HG03175 (cell line): ENCODE results near the gene ATP6V0B.

Source experiments
- ATAC-seq: cut with Tn5 transposase; IDR thresholded peaks from one replicate; pipeline ENCODE4 v1.9.1; 2021; ENCODE audit warnings: mild to moderate bottlenecking, moderate library complexity; ENCODE audit not compliant: unreplicated experiment

Gene ATP6V0B

DNA sequence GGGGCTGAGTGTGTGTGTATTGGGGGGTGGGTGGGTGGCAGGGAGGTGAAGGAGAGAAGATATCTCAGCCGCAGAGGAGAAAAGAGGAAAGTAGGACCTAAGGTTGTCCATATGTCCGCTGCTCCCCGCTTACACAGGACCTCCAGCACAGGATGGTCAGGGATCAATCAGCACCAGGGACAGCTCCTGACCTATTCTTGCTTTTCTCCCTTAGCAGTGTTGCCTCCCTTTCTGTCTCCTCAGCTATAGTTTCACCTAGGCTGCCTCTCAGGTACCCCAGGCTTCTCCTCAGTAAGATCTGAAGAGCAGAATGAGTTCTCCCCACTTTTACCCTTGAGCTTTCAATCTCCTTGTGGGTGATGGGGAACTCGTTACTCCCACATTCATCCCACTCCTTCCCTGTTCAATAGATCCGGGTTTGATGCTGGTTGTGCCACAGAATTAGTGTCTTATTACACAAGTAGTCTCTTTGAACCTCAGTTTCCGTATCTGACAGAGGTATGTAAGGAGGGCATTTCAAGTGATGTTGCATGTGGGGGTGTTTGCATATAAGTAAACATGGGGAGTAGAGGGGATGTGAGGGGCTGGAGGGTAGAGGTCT lies 6.3 kb upstream of the ATP6V0B start:
- ATAC-seq = no peak

- ATAC-seq = no peak
These were observed 5.4 kb upstream of the ATP6V0B start for GRCh38 chr1:43969416-43969745.

DNA sequence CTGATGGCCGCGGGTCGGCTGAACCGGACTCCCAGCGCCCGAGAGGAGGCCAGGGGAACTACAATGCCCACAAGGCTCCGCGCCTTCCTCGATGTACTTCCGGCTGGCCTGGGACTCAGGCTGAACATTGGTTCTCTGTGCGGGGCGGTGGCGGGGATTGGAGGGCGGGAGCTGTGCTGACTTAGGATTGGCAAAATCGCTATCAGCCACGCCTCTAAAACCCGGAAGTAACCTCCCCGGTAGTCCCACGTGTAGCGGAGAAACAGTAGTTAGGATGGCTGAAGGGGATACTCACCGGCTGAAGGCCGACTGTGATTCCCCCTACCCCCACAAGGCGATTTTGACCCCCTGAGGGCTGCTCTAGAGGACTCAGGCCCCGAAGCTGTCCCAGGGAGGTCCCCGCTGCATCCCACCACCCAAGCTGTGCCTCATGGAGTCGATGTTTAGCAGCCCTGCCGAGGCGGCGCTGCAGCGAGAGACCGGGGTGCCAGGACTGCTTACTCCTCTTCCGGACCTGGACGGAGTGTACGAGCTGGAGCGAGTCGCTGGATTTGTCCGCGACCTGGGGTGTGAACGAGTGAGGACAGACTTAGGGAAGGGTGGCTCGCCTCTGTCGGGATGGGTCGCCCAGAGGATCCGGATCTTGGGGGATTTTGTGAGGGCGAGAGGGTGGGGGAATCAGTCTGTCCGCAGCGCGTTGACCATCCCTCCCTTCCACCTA lies 4.9 kb upstream of the ATP6V0B start, which contains the start of gene DPH2:
Gene DPH2, plus strand, starts transcription at position 265 of the 721 bp plus-strand sequence. Its CDS starts 166 bp downstream, at position 431.
- peak; percentile 81 for ATAC-seq

GRCh38 chr1:43970502-43970901 lies 4.3 kb upstream of the ATP6V0B start:
- no peak for ATAC-seq

DNA sequence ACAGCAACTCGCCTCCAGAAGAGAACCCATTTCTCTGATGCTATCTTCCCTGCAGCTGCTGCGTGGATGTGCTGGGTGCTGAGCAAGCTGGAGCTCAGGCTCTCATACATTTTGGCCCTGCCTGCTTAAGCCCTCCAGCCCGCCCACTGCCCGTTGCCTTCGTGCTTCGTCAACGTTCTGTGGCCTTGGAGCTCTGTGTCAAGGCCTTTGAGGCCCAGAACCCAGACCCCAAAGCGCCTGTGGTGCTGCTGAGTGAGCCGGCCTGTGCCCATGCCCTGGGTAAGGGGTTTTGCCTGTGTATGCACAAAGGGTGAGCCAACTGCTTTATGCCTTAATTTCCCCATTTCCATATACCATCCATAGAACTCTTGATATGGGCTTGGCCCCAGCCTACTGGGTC lies 3.8 kb upstream of the ATP6V0B start:
- no peak for ATAC-seq

- ATAC-seq = no peak
These were observed 3.3 kb upstream of the ATP6V0B start for GRCh38 chr1:43971336-43971980.

DNA sequence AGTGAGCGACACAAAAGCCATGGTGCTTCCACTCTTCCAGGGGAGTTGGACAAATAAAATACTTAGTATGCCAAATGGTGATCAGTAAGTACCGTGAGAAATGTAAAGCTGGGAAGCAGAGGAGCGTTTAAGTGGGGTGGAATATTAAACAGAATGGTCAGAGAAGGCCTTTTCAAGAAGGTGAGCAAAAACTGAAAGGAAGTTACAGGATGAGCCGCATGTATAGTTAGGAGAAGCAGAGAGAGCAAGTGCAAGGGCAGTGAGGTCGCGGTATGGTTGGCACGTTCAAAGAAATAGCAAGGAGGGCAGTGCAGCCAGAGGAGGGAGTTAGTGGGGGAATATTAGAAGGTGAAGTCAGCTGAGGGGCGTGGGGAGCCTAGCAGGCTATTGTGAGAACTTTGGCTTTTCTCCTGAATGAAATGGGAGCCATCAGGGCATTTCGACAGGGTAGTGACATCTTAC lies 748 bp upstream of the ATP6V0B start:
- no peak for ATAC-seq

GRCh38 chr1:43975249-43975961 lies 645 bp downstream of the ATP6V0B start:
- ATAC-seq = no peak

DNA sequence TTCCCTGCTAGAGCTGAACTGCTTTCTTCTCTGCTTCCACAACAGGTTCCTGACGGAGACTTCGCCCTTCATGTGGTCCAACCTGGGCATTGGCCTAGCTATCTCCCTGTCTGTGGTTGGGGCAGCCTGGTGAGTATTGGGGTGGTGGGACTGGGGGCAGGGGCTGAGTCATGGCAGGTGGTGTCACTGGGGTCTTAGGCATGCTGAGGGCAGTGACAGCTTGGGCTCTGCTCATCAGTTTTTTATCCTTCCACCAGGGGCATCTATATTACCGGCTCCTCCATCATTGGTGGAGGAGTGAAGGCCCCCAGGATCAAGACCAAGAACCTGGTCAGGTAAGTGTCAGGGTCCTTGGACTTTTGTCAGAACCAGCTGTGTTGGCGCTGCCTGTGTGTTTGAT lies 1.3 kb downstream of the ATP6V0B start:
- ATAC-seq = no peak

GRCh38 chr1:43976890-43977289 lies 2.1 kb downstream of the ATP6V0B start:
- no peak for ATAC-seq

- ATAC-seq = no peak
These were observed 2.9 kb downstream of the ATP6V0B start for GRCh38 chr1:43977376-43978263.

GRCh38 chr1:43978264-43978550 lies 3.4 kb downstream of the ATP6V0B start:
- no peak for ATAC-seq

DNA sequence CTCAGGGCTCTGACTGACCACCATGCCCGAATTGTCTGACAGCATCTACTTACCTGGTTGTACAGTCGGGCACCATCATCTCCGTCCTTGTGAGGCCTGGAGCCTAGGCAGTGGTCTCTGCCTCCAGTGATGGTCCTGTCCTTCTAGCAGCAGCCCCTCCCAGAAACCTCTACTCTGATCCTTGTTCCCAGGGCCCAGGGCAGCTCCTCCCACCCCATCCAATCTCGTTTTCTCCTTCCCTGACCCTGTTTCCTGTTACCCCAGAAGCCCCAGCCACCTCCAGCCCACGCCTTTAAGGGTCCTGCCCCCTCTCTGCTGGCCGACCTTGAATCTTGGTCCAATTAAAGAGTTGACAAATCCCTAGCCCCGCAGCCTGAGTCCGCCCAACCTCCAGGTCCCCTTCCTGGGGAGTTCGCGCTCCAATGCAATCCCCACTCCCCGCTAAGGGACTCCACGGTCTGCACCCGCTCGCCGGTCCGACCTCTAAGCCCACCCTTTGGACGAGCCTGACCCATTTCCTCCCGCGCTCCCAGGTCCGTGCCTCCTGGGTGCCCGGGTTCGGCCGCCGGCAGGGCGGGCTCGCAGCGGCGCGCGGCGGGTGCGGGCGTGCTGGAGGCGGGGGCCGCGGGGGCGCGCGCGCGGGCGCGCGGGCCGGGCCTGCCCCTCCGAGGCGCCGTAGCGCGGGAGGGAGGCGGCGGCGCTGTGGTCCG lies 3.9 kb downstream of the ATP6V0B start, which contains the start of gene B4GALT2:
Gene B4GALT2, plus strand, starts transcription at position 660 of the 710 bp plus-strand sequence. CDS start 1,951 bp downstream, outside the sequence.
- ATAC-seq = no peak

- ATAC-seq = no peak
These were observed 4.4 kb downstream of the ATP6V0B start for GRCh38 chr1:43979261-43979527.

- no peak for ATAC-seq
These were observed 4.9 kb downstream of the ATP6V0B start for GRCh38 chr1:43979528-43980254.

- no peak for ATAC-seq
These were observed 5.7 kb downstream of the ATP6V0B start for GRCh38 chr1:43980255-43981134.

- ATAC-seq = no peak
These were observed 6.4 kb downstream of the ATP6V0B start for GRCh38 chr1:43981135-43981491.

- ATAC-seq = no peak
These were observed 6.9 kb downstream of the ATP6V0B start for GRCh38 chr1:43981636-43982035.

- no peak for ATAC-seq
These were observed 7.5 kb downstream of the ATP6V0B start for GRCh38 chr1:43982241-43982640.
